Glutamatergic neuron (in vitro differentiated cells): ENCODE data around the gene PSMA6. TPM values are rescaled to one million over a fixed set of nuclear protein-coding genes. Genes with fewer than 3 reads are reported as not detected.

Source experiments
- DNase-seq: peaks from one replicate; pipeline ENCODE4 v3.0.0; 2022
- H3K27ac Mint-ChIP-seq: one replicate; pipeline ENCODE4 v1.8.0; 2020; ENCODE audit warnings: mild to moderate bottlenecking, mixed read lengths, inconsistent platforms; ENCODE audit not compliant: unreplicated experiment
- H3K27me3 Mint-ChIP-seq: one replicate; pipeline ENCODE4 v1.8.0; 2020; ENCODE audit warnings: mild to moderate bottlenecking, moderate library complexity, mixed read lengths, inconsistent platforms; ENCODE audit not compliant: unreplicated experiment
- H3K36me3 Mint-ChIP-seq: one replicate; pipeline ENCODE4 v1.8.0; 2020; ENCODE audit warnings: mild to moderate bottlenecking, mixed read lengths, inconsistent platforms; ENCODE audit not compliant: unreplicated experiment
- H3K4me1 Mint-ChIP-seq: one replicate; pipeline ENCODE4 v1.8.0; 2020; ENCODE audit warnings: mild to moderate bottlenecking, low read depth, mixed read lengths, inconsistent platforms; ENCODE audit not compliant: unreplicated experiment
- H3K4me3 Mint-ChIP-seq: one replicate; pipeline ENCODE4 v1.8.0; 2020; ENCODE audit warnings: mild to moderate bottlenecking, mixed read lengths, inconsistent platforms; ENCODE audit not compliant: unreplicated experiment
- H3K9me3 Mint-ChIP-seq: one replicate; pipeline ENCODE4 v1.8.0; 2020; ENCODE audit warnings: mild to moderate bottlenecking, moderate library complexity, mixed read lengths, inconsistent platforms; ENCODE audit not compliant: unreplicated experiment
- CTCF ChIP-seq: fragments of 200-600 bp; sonication (generic); IDR thresholded peaks from one replicate; pipeline ENCODE4 v1.5.0; 2021; ENCODE audit not compliant: partially characterized antibody, unreplicated experiment
- total RNA-seq: library from RNA; stranded (reverse); fragmentation: NEBNext Ultra II Directional; extraction: Animal tissue kit (Norgen Biotek cat#: 25700); gene quantifications from one replicate; pipeline ENCODE4 v1.2.1, GENCODE V29; 2021; ENCODE audit not compliant: unreplicated experiment

PSMA6 gene
- total RNA-seq, 1 donor from 2014 or later, result 148 TPM

- Mint-ChIP-seq H3K27ac (no peak overlapping the region), H3K9me3 (no peaks in the 10 kb centered on the region), H3K36me3 (no peaks in the 10 kb centered on the region), H3K4me3 (no peak overlapping the region), H3K4me1 (no peaks in the 10 kb centered on the region), H3K27me3 (no peaks in the 10 kb centered on the region)
- DNase-seq, result no peak
- no peak for TF ChIP-seq CTCF
Measured at GRCh38 chr14:35301735-35302528, 9.8 kb downstream of the PSMA6 start.

GRCh38 chr14:35303149-35303935 is 11.2 kb downstream of the PSMA6 start:
- Mint-ChIP-seq H3K36me3 (no peaks in the 10 kb centered on the region), H3K27me3 (no peaks in the 10 kb centered on the region), H3K27ac (no peak overlapping the region), H3K9me3 (no peaks in the 10 kb centered on the region), H3K4me3 (no peak overlapping the region), H3K4me1 (no peaks in the 10 kb centered on the region)
- no peak for DNase-seq
- TF ChIP-seq CTCF, result no peak

GRCh38 chr14:35304812-35305462 is 12.8 kb downstream of the PSMA6 start:
- H3K36me3 Mint-ChIP-seq, result no peaks in the 10 kb centered on the region
- H3K4me3 Mint-ChIP-seq, result no peak overlapping the region
- H3K27ac Mint-ChIP-seq, result no peak overlapping the region
- no peaks in the 10 kb centered on the region for H3K9me3 Mint-ChIP-seq
- H3K27me3 Mint-ChIP-seq, result no peaks in the 10 kb centered on the region
- no peak for TF ChIP-seq CTCF
- H3K4me1 Mint-ChIP-seq, result no peaks in the 10 kb centered on the region
- no peak for DNase-seq

- no peak overlapping the region for H3K4me3 Mint-ChIP-seq
- H3K27ac Mint-ChIP-seq, result no peak overlapping the region
- no peak for DNase-seq
- no peaks in the 10 kb centered on the region for H3K9me3 Mint-ChIP-seq
- no peaks in the 10 kb centered on the region for H3K27me3 Mint-ChIP-seq
- no peaks in the 10 kb centered on the region for H3K36me3 Mint-ChIP-seq
- H3K4me1 Mint-ChIP-seq, result no peaks in the 10 kb centered on the region
- TF ChIP-seq CTCF, result no peak
Measured at GRCh38 chr14:35305633-35306032, 13.5 kb downstream of the PSMA6 start.

- Mint-ChIP-seq H3K4me3 (no peak overlapping the region), H3K27ac (no peak overlapping the region), H3K9me3 (no peaks in the 10 kb centered on the region), H3K4me1 (no peaks in the 10 kb centered on the region), H3K27me3 (no peaks in the 10 kb centered on the region), H3K36me3 (no peaks in the 10 kb centered on the region)
- no peak for TF ChIP-seq CTCF
- no peak for DNase-seq
Measured at GRCh38 chr14:35306114-35306513, 13.9 kb downstream of the PSMA6 start.
